Endothelial cell of umbilical vein (primary cell): ENCODE results near the gene ZSCAN26. TPM values are rescaled to one million over a fixed set of nuclear protein-coding genes. Genes with fewer than 3 reads are reported as not detected.

ENCODE experiments used
- BruUV-seq: library from RNA; stranded (reverse); fragments of 400-500 nt; replicated peaks from 2 replicates; lab custom pipeline; 2021; lab: Mats Ljungman, UMichigan
- CTCF ChIA-PET: fragments of 300-600, 350-600 bp; sonication (Branson Sonifier 250); formaldehyde crosslinking; loops from one replicate; lab custom pipeline; 2021; ENCODE audit warnings: antibody characterized with exemption, inconsistent platforms; lab: Charles Lee
- POLR2A ChIA-PET: fragments of 300-600, 350-600 bp; sonication (Branson Sonifier 250); formaldehyde crosslinking; loops from one replicate; lab custom pipeline; 2021; ENCODE audit warnings: antibody characterized with exemption, inconsistent platforms; lab: Charles Lee
- DNase-seq: peaks from one replicate; pipeline ENCODE4 v3.0.0-alpha.2; 2011; ENCODE audit warnings: low read depth, low spot score
- FAIRE-seq: peaks from 2 replicates; lab custom pipeline; 2011; peaks lifted over from hg19 to GRCh38; lab: Jason Lieb, UNC
- H2AFZ ChIP-seq: 2 replicates; pipeline ENCODE4 v1.6.0; 2012; ENCODE audit warnings: low read depth, low read length, control low read depth, inconsistent platforms
- H3K27ac ChIP-seq: 2 replicates; pipeline ENCODE4 v1.5.1; 2011; ENCODE audit warnings: low read depth, mild to moderate bottlenecking, control low read depth, low read length, moderate library complexity; ENCODE audit not compliant: insufficient read depth
- H3K27me3 ChIP-seq, 2 experiments: 2 replicates each; pipeline versions ENCODE4 v1.6.0 to v1.6.1; 2011; ENCODE audit warnings: low read length in 2 of 2, mixed read lengths in 1 of 2; ENCODE audit not compliant: control insufficient read depth in 2 of 2, insufficient read depth in 2 of 2
- H3K36me3 ChIP-seq, 2 experiments: 2 replicates in 1 of 2; 3 replicates in 1 of 2; pipeline ENCODE4 v1.5.1; 2011; ENCODE audit warnings: low read length in 2 of 2, mild to moderate bottlenecking in 1 of 2, moderate library complexity in 1 of 2; ENCODE audit not compliant: control insufficient read depth in 2 of 2, insufficient read depth in 2 of 2; ENCODE audit errors: extremely low read depth in 1 of 2
- H3K4me1 ChIP-seq: 3 replicates; pipeline ENCODE4 v1.5.1; 2011; ENCODE audit warnings: mild to moderate bottlenecking, low read length; ENCODE audit not compliant: control insufficient read depth, insufficient read depth; ENCODE audit errors: extremely low read depth
- H3K4me2 ChIP-seq: 2 replicates; pipeline ENCODE4 v1.6.1; 2011; ENCODE audit warnings: low read length, control low read depth, mixed read lengths; ENCODE audit not compliant: insufficient read depth
- H3K4me3 ChIP-seq, 3 experiments: fragments of 200-600 bp in 1 of 3; sonication (generic), shearing (Covaris generic) in 1 of 3; replicated peaks in 1 of 3; 2 replicates each; pipeline ENCODE4 v1.5.1; 2011 to 2016; ENCODE audit warnings: control low read depth in 3 of 3, low read length in 3 of 3, mild to moderate bottlenecking in 2 of 3, inconsistent platforms in 1 of 3, low read depth in 1 of 3, moderate library complexity in 1 of 3; ENCODE audit not compliant: insufficient read depth in 1 of 3
- H3K79me2 ChIP-seq: 2 replicates; pipeline ENCODE4 v1.6.0; 2012; ENCODE audit warnings: low read length, inconsistent platforms; ENCODE audit not compliant: control insufficient read depth, insufficient read depth
- H3K9ac ChIP-seq: replicated peaks from 2 replicates; pipeline ENCODE3; 2011; ENCODE audit warnings: low read length, control low read depth; ENCODE audit not compliant: insufficient read depth; ENCODE audit errors: extremely low read depth
- H3K9me1 ChIP-seq: replicated peaks from 3 replicates; pipeline ENCODE4 v1.6.0; 2011; ENCODE audit warnings: mild to moderate bottlenecking, low read length; ENCODE audit not compliant: control insufficient read depth, insufficient read depth; ENCODE audit errors: extremely low read depth
- H3K9me3 ChIP-seq: replicated peaks from 2 replicates; pipeline ENCODE4 v1.5.1; 2012; ENCODE audit warnings: low read length, inconsistent platforms; ENCODE audit not compliant: control insufficient read depth, insufficient read depth
- H4K20me1 ChIP-seq: replicated peaks from 2 replicates; pipeline ENCODE3; 2011; ENCODE audit warnings: mild to moderate bottlenecking, low read length; ENCODE audit not compliant: control insufficient read depth, insufficient read depth; ENCODE audit errors: extremely low read depth
- EZH2 ChIP-seq: IDR thresholded peaks from 2 replicates; pipeline ENCODE4 v1.6.1; 2012; ENCODE audit warnings: borderline replicate concordance, low read depth, mild to moderate bottlenecking, moderate library complexity, low read length, inconsistent platforms; ENCODE audit not compliant: severe bottlenecking
- FOS ChIP-seq: IDR thresholded peaks from 2 replicates; pipeline ENCODE4 v1.6.1; 2011; ENCODE audit warnings: mild to moderate bottlenecking, low read length, moderate library complexity, borderline replicate concordance; ENCODE audit not compliant: insufficient read depth
- GATA2 ChIP-seq: IDR thresholded peaks from 2 replicates; pipeline ENCODE4 v1.7.0; 2011; ENCODE audit warnings: low read depth, mild to moderate bottlenecking, moderate library complexity, mixed read lengths, low read length; ENCODE audit not compliant: insufficient read length, insufficient read depth
- JUN ChIP-seq: IDR thresholded peaks from 2 replicates; pipeline ENCODE4 v1.6.1; 2011; ENCODE audit warnings: borderline replicate concordance, low read depth; ENCODE audit not compliant: insufficient read length, insufficient read depth
- MYC ChIP-seq: IDR thresholded peaks from one replicate; pipeline ENCODE4 v1.6.1; 2011; ENCODE audit warnings: mild to moderate bottlenecking, low read depth, low read length
- POLR2A ChIP-seq: IDR thresholded peaks from 2 replicates; pipeline ENCODE4 v1.6.1; 2012; ENCODE audit warnings: low read depth, mild to moderate bottlenecking, control low read depth, low read length
- POLR2AphosphoS5 ChIP-seq: IDR thresholded peaks from 2 replicates; pipeline ENCODE4 v1.6.1; 2012; ENCODE audit warnings: low read depth, mild to moderate bottlenecking, control low read depth, low read length, moderate library complexity; ENCODE audit not compliant: insufficient read depth
- dilution Hi-C: fragments of 300-500 bp; cut with MboI; formaldehyde crosslinking; loops from one replicate; pipeline ENCODE4 v1.15.0; 2019; ENCODE audit warnings: low sequenced_read_pairs; ENCODE audit not compliant: extremely low pct_ligation_motif_present
- intact Hi-C: fragments of 100-400 bp; cut with micrococcal nuclease; formaldehyde crosslinking; loops from one replicate; pipeline ENCODE4 v1.10.0; 2022
- polyA plus RNA-seq, 4 experiments: library from polyadenylated mRNA; depleted of rRNA in 3 of 4; stranded (reverse) in 3 of 4; unstranded in 1 of 4; fragments of >200 nt; gene quantifications; 2 replicates each; pipeline versions ENCODE4 v1.2.1 to v1.2.3, GENCODE V29; 2011 to 2012; ENCODE audit warnings: missing spikeins in 1 of 4
- total RNA-seq: library from RNA; stranded (reverse); gene quantifications from 2 replicates; pipeline ENCODE4 v1.2.3, GENCODE V29; 2021
- TF ChIP-seq, protein P1 (sequence below): IDR thresholded peaks from 2 replicates; pipeline ENCODE4 v1.6.1; 2011; ENCODE audit not compliant: insufficient read depth, insufficient read length
- TF ChIP-seq, protein P2 (sequence below), 2 donors: IDR thresholded peaks; 1 replicate in 1 of 2; 2 replicates in 1 of 2; pipeline ENCODE4 v1.5.1; 2011; ENCODE audit warnings: low read length in 2 of 2, mild to moderate bottlenecking in 2 of 2, moderate library complexity in 2 of 2, control low read depth in 1 of 2, inconsistent platforms in 1 of 2, low read depth in 1 of 2; ENCODE audit not compliant: insufficient read depth in 1 of 2; ENCODE audit errors: extremely low read depth in 1 of 2

Gene ZSCAN26
- total and polyA plus RNA-seq, 2 donors (not counting 3 experiments of a cell fraction or from before 2014, with no cell fraction given), result 12.8 to 14.1 TPM

DNA sequence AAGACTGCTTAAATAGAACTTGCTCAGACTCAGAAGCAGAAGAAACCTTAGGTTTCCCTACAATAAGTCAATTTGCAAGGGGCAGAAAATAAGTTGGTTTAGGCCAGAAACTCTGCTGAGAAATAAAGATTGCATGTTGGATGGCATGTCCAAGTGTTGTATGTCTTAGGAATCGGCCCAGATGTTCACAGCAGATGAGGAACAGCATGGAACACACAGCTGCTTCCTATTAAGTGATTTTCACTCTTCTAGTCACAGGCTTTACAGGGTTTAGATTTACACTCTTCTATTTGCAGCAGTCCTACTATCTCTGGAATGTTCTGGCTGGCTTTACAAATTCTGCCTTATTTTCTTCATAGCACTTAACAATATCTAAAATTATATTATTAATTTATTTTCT, 18.0 kb upstream of the ZSCAN26 start:
- Histone ChIP-seq H2AFZ (no peak overlapping the region), H3K9me3 (no peaks in the 10 kb centered on the region), H3K4me2 (no peak overlapping the region), H3K27me3 (no peaks in the 10 kb centered on the region), H3K79me2 (no peaks in the 10 kb centered on the region), H3K9me1 (no peaks in the 10 kb centered on the region), H3K4me1 (peaks cover 12% of the 10 kb centered on the region), H3K9ac (no peak overlapping the region), H4K20me1 (no peaks in the 10 kb centered on the region), H3K4me3 (no peak overlapping the region), H3K27ac (no peak overlapping the region), H3K36me3 (peaks cover 0 to 10% of the 10 kb centered on the region in 2 experiments)
- dilution Hi-C loops (no loop called here), intact Hi-C loops (loop anchor here (1.0 kb wide), 1 partner anchor 45 kb away; no protein-coding TSS in a partner anchor)
- no peak for FAIRE-seq
- DNase-seq, result no peak
- POLR2A ChIA-PET, result no interaction called here
- BruUV-seq, result no TSS peak
- TF ChIP-seq FOS (no peak), POLR2AphosphoS5 (no peak), POLR2A (no peak), GATA2 (no peak), MYC (no peak), EZH2 (no peak), JUN (no peak)
- TF ChIP-seq, protein P1, sequence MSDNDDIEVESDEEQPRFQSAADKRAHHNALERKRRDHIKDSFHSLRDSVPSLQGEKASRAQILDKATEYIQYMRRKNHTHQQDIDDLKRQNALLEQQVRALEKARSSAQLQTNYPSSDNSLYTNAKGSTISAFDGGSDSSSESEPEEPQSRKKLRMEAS, result no peak
- TF ChIP-seq, protein P2, sequence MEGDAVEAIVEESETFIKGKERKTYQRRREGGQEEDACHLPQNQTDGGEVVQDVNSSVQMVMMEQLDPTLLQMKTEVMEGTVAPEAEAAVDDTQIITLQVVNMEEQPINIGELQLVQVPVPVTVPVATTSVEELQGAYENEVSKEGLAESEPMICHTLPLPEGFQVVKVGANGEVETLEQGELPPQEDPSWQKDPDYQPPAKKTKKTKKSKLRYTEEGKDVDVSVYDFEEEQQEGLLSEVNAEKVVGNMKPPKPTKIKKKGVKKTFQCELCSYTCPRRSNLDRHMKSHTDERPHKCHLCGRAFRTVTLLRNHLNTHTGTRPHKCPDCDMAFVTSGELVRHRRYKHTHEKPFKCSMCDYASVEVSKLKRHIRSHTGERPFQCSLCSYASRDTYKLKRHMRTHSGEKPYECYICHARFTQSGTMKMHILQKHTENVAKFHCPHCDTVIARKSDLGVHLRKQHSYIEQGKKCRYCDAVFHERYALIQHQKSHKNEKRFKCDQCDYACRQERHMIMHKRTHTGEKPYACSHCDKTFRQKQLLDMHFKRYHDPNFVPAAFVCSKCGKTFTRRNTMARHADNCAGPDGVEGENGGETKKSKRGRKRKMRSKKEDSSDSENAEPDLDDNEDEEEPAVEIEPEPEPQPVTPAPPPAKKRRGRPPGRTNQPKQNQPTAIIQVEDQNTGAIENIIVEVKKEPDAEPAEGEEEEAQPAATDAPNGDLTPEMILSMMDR (IDR thresholded peaks at IDR 0.05; ENCODE audit: extremely low read depth in 1 of 2, insufficient read depth in 1 of 2, low read depth in 1 of 2, low read length in 2 of 2), result no peak
- CTCF ChIA-PET, result no interaction called here
